Activated CD4-positive, alpha-beta T cell treated with anti-CD3 and anti-CD28 coated beads, Interleukin-2, amount 10 ng/mL, durations not matched to agents 24 days and 14 days (primary cell): ENCODE measurements around the gene POLE. TPM values are rescaled to one million over a fixed set of nuclear protein-coding genes. Genes with fewer than 3 reads are reported as not detected.

ENCODE experiments used
- DNase-seq: peaks from one replicate; pipeline ENCODE4 v3.0.0; 2022
- H3K27ac Mint-ChIP-seq: one replicate; pipeline ENCODE4 v1.8.0; 2022; ENCODE audit warnings: mild to moderate bottlenecking, mixed read lengths
- H3K27me3 Mint-ChIP-seq: one replicate; pipeline ENCODE4 v1.8.0; 2022; ENCODE audit warnings: mixed read lengths
- H3K36me3 Mint-ChIP-seq: one replicate; pipeline ENCODE4 v1.8.0; 2022; ENCODE audit warnings: low read depth, mild to moderate bottlenecking, mixed read lengths
- H3K4me1 Mint-ChIP-seq: one replicate; pipeline ENCODE4 v1.8.0; 2021; ENCODE audit warnings: mixed read lengths
- H3K4me3 Mint-ChIP-seq: one replicate; pipeline ENCODE4 v1.8.0; 2022; ENCODE audit warnings: mild to moderate bottlenecking, moderate library complexity, mixed read lengths
- H3K9me3 Mint-ChIP-seq: one replicate; pipeline ENCODE4 v1.8.0; 2021; ENCODE audit warnings: mixed read lengths
- intact Hi-C: fragments of 100-400 bp; cut with micrococcal nuclease; formaldehyde crosslinking; loops from one replicate; pipeline ENCODE4 v1.15.1; 2023
- total RNA-seq: library from RNA; stranded (reverse); gene quantifications from 2 replicates; pipeline ENCODE4 v1.2.3, GENCODE V29; 2022

POLE gene
- total RNA-seq, 1 donor from 2014 or later = 180 TPM

DNA sequence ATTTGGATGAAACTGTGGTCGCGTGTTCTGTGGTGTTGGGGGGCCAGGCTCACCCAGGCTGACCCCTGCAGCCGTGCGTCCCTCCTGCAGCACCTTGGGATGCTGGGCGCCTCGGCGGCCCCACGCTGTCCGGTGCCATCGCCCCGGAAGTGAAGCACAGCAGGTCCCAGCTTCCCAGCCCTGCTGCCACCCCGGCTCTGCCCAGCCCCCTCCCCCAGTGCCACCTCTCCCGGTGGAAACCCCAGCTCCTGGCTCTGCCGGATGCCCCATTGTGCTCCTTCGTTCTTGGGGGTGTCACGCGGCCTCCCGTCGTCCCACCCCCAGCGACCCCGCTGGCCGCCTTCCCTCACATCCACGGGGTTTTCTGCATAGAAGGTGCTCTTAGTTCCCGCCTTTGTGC is 102.0 kb downstream of the POLE start:
- H3K4me3 Mint-ChIP-seq = no peak overlapping the region
- no peaks in the 10 kb centered on the region for H3K4me1 Mint-ChIP-seq
- no peak for DNase-seq
- intact Hi-C loops = no loop called here
- H3K9me3 Mint-ChIP-seq = no peaks in the 10 kb centered on the region
- peaks cover 2% of the 10 kb centered on the region for H3K36me3 Mint-ChIP-seq
- H3K27me3 Mint-ChIP-seq = no peaks in the 10 kb centered on the region
- no peak overlapping the region for H3K27ac Mint-ChIP-seq

DNA sequence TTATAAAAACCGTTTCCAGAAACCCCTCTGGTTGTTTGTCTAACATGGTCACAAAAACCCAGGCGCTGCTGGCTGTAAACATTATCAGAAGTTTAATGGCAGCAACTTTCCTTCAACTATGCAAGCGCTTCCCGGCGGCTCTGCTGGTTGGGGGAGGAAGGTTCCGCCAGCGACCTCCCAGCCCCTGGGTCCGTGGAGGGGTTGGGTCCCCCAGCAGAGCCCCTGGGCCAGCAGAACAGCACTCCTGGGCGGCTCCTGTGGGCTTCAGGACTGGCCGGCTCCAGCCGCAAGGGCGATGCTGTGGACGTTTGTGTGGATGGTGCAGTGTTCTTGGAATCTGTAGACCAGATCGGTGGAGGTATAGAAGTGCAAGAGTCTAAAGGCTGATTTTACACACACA is 102.7 kb downstream of the POLE start:
- no peak for DNase-seq
- Mint-ChIP-seq H3K4me1 (no peaks in the 10 kb centered on the region), H3K36me3 (peaks cover 2% of the 10 kb centered on the region), H3K27ac (no peak overlapping the region), H3K27me3 (no peaks in the 10 kb centered on the region), H3K4me3 (no peak overlapping the region), H3K9me3 (no peaks in the 10 kb centered on the region)
- intact Hi-C loops = no loop called here

DNA sequence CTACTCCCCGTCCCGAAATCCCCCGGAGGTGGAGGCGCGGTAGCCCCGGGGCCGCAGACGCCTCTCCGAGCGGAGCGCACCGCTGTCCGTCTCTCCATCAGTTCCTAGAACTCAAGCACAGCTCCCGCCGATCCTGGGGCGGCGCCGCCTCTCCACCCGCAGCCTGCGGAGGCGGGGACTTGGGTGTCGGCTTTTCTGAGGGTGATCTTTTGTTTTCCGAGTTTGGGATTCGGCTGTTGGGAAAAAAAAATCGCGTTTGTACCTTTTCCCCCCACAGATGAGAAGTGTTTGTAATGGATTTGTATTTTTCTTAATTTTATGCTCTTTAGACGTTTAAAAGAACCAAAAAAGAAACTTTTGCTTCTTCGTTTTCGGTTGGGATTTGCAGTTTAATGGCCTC is 103.4 kb downstream of the POLE start:
- H3K27me3 Mint-ChIP-seq = no peaks in the 10 kb centered on the region
- H3K36me3 Mint-ChIP-seq = peaks cover 2% of the 10 kb centered on the region
- no peak overlapping the region for H3K4me3 Mint-ChIP-seq
- intact Hi-C loops = no loop called here
- no peaks in the 10 kb centered on the region for H3K4me1 Mint-ChIP-seq
- H3K27ac Mint-ChIP-seq = no peak overlapping the region
- no peaks in the 10 kb centered on the region for H3K9me3 Mint-ChIP-seq
- no peak for DNase-seq

DNA sequence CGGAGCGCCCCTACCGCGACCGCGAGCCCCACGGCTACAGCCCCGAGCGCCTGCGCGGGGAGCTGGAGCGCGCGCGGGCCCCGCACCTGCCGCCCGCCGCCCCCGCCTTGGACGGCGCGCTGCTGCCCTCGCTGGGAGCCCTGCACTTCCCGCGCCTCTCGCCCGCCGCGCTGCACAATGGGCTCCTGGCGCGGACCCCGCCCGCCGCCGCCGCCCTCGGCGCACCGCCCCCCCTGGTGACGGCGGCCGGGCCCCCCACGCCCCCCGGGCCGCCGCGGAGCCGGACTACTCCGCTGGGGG is 103.8 kb downstream of the POLE start:
- Mint-ChIP-seq H3K36me3 (peaks cover 4% of the 10 kb centered on the region), H3K27ac (no peak overlapping the region), H3K4me1 (no peaks in the 10 kb centered on the region), H3K27me3 (no peaks in the 10 kb centered on the region), H3K9me3 (no peaks in the 10 kb centered on the region), H3K4me3 (no peak overlapping the region)
- intact Hi-C loops = no loop called here
- DNase-seq = no peak

DNA sequence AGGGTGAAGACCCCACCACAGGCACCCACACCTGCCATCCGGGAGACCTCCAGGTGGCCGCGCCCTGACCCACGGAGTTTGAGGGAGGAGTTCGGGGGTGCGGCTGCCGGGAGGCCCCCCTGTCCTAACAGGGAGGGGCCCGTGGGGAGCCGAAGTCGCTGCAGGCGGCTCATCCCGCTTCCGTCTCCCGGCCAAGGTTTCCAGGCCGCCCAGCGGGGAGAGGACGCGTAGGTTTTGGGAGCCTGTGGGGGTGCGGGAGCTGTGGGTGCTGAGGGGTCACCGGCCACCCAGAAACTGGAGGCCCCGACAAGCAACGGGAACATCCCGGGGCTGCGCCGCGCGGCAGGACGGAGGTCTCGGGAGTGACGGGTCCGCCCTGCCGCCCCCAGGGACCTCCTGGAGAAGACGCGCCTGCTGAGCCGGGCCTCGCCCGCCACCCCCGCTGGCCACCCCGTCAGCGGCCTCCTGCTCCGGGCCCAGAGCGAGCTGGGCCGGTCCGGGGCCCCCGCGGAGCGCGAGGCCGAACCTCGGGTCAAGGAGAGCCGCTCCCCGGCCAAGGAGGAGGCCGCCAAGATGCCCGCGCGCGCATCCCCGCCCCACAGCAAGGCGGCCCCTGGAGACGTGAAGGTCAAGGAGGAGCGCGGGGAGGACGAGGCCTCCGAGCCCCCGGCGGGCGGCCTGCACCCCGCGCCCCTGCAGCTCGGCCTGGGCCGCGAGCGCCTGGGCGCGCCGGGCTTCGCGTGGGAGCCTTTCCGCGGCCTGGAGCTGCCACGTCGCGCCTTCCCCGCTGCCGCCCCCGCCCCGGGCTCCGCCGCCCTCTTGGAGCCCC is 104.3 kb downstream of the POLE start:
- Mint-ChIP-seq H3K27ac (no peak overlapping the region), H3K27me3 (no peaks in the 10 kb centered on the region), H3K9me3 (no peaks in the 10 kb centered on the region), H3K4me3 (no peak overlapping the region), H3K4me1 (no peaks in the 10 kb centered on the region), H3K36me3 (peaks cover 4% of the 10 kb centered on the region)
- intact Hi-C loops = no loop called here
- DNase-seq = no peak

DNA sequence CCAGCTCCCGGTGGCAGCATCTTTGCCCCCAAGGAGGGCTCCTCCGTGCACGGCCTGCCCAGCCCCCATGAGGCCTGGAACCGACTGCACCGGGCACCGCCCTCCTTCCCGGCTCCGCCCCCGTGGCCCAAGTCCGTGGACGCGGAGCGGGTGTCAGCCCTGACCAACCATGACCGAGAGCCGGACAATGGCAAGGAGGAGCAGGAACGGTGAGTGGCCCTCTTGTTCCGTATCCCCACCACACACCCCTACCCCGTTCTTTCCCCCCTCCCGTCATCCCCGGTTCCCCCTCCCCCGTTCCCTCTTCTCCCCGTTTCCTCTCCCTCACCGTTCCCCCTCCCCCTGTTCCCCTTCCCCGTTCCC is 105.1 kb downstream of the POLE start:
- H3K36me3 Mint-ChIP-seq = peaks cover 4% of the 10 kb centered on the region
- no peak overlapping the region for H3K4me3 Mint-ChIP-seq
- H3K27ac Mint-ChIP-seq = no peak overlapping the region
- intact Hi-C loops = no loop called here
- H3K9me3 Mint-ChIP-seq = no peaks in the 10 kb centered on the region
- no peaks in the 10 kb centered on the region for H3K4me1 Mint-ChIP-seq
- no peak for DNase-seq
- H3K27me3 Mint-ChIP-seq = no peaks in the 10 kb centered on the region

DNA sequence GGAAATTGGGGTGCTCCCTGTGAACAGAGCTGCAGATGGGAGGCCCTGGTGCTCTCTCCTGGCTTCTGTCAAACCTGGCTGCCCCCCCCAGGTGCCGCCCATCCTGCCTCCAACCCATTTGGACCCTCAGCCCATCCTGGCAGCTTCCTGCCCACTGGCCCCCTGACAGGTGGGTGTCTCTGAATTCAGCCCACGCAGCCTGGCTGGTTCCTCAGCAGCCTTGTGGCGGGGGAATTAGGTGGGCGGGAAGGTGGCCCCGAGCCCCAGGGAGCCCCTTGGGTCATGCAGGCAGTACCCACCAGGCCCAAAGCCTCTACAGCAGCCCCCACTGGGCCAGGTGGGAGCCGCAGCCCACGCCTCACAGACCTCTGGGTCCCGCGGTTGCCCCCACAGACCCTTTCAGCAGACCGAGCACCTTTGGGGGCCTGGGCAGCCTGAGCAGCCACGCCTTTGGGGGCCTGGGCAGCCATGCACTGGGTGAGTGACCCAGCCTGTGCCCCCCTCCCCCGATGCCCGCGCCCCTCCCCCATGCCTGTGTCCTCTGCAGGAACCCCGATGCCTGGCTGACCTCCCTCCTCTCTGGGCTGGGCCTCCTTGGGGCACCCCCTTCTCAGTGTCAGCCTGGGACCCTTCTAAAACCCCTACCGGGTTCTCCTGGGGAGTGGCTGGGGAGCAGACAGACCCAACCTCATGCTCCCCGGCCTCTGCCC is 105.6 kb downstream of the POLE start:
- DNase-seq = no peak
- Mint-ChIP-seq H3K4me3 (no peak overlapping the region), H3K36me3 (peaks cover 4% of the 10 kb centered on the region), H3K4me1 (no peaks in the 10 kb centered on the region), H3K27me3 (no peaks in the 10 kb centered on the region), H3K27ac (no peak overlapping the region), H3K9me3 (no peaks in the 10 kb centered on the region)
- intact Hi-C loops = no loop called here

DNA sequence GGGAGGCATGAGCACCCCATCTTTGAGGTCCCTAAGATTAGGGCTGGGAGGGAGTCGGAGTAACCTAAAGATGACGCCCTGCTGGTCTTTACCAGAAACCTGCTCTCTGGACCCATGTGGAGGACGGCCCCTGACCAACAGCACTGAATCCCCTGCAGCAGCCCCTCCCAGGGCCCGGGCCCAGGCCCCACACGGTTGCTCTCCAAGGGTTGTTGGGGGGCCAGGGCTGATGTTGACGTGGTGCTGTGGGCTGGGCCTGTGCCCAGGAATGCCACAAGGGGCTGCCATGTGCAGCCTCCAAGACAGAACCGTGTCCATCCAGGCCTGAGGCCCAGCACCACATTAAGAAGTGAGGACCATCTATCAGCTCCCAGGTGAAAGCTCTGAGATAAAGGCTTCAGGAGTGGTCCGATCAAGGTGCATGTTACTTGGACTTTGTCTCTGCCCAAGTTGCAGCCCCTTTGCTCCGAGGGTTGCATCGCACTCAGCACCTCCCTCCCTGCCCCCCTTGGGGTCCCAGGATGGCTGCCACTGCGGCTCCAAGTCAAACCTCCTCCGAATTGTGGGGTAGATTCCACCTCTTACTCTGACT is 106.3 kb downstream of the POLE start:
- intact Hi-C loops = no loop called here
- no peak overlapping the region for H3K27ac Mint-ChIP-seq
- peaks cover 5% of the 10 kb centered on the region for H3K36me3 Mint-ChIP-seq
- no peak overlapping the region for H3K4me3 Mint-ChIP-seq
- no peak for DNase-seq
- H3K4me1 Mint-ChIP-seq = no peaks in the 10 kb centered on the region
- H3K27me3 Mint-ChIP-seq = no peaks in the 10 kb centered on the region
- H3K9me3 Mint-ChIP-seq = no peaks in the 10 kb centered on the region

DNA sequence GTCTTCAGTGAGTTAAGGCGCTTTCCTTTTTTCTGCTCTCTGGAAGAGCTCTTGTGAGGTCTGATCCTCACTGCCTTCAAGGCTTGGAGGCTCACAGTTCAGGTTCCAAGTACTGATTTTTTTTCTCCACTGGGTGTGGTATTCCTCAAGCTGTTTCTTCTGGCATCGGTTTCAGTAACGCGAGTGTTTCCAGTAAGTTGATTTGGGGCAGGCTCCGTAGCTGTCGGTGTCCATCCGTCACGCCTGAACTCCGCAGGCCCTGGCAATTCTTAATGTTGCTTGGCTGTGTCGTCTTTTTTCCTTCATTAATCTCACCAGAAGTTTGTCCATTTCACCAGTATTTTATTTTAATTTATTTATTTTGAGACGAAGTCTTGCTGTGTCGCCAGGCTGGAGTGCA is 107.4 kb downstream of the POLE start:
- Mint-ChIP-seq H3K4me1 (no peaks in the 10 kb centered on the region), H3K9me3 (no peaks in the 10 kb centered on the region), H3K36me3 (peaks cover 6% of the 10 kb centered on the region), H3K27ac (no peak overlapping the region), H3K27me3 (no peaks in the 10 kb centered on the region), H3K4me3 (no peak overlapping the region)
- intact Hi-C loops = no loop called here
- no peak for DNase-seq

DNA sequence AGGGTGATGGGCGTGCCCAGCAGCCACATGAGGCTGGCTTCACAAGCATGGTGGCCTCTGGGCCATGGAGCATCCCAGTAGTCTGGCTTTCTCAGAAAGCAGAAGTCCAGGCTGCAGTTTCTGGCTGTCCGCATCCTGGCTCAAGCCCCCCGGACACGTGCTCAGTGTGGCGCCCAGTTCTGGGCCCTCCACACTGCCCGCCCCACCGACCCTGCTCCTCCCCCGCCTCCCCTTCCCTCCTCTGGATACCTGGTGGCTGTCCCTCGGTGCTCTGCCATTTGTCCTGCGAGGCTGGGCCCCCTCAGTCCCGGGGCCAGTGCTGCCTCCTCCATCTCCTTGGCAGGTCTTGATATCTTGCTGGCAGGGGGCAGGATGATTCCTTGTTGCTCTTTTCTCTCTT is 108.3 kb downstream of the POLE start:
- H3K36me3 Mint-ChIP-seq = peaks cover 6% of the 10 kb centered on the region
- no peaks in the 10 kb centered on the region for H3K27me3 Mint-ChIP-seq
- H3K4me1 Mint-ChIP-seq = no peaks in the 10 kb centered on the region
- intact Hi-C loops = no loop called here
- DNase-seq = no peak
- H3K4me3 Mint-ChIP-seq = no peak overlapping the region
- H3K9me3 Mint-ChIP-seq = no peaks in the 10 kb centered on the region
- no peak overlapping the region for H3K27ac Mint-ChIP-seq

DNA sequence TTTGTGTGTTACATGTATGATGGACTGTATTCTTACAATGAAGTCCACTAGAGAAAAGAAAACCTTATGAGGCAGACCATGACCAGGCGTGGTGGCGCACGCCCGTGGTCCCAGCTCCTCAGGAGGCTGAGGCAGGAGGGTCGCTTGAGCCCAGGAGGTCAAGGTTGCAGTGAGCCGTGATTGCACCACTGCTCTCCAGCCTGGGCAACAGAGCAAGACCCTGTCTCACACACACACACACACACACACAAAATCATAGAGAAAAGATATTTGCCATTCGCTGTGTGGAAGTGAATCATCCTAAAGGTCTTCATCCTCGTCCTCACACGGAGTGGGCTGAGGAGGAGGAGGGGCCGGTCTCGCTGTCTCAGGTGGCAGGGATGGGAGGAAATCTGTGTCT is 109.0 kb downstream of the POLE start:
- H3K36me3 Mint-ChIP-seq = peaks cover 5% of the 10 kb centered on the region
- DNase-seq = no peak
- no peaks in the 10 kb centered on the region for H3K27me3 Mint-ChIP-seq
- intact Hi-C loops = no loop called here
- H3K27ac Mint-ChIP-seq = no peak overlapping the region
- H3K4me3 Mint-ChIP-seq = no peak overlapping the region
- no peaks in the 10 kb centered on the region for H3K9me3 Mint-ChIP-seq
- H3K4me1 Mint-ChIP-seq = no peaks in the 10 kb centered on the region

DNA sequence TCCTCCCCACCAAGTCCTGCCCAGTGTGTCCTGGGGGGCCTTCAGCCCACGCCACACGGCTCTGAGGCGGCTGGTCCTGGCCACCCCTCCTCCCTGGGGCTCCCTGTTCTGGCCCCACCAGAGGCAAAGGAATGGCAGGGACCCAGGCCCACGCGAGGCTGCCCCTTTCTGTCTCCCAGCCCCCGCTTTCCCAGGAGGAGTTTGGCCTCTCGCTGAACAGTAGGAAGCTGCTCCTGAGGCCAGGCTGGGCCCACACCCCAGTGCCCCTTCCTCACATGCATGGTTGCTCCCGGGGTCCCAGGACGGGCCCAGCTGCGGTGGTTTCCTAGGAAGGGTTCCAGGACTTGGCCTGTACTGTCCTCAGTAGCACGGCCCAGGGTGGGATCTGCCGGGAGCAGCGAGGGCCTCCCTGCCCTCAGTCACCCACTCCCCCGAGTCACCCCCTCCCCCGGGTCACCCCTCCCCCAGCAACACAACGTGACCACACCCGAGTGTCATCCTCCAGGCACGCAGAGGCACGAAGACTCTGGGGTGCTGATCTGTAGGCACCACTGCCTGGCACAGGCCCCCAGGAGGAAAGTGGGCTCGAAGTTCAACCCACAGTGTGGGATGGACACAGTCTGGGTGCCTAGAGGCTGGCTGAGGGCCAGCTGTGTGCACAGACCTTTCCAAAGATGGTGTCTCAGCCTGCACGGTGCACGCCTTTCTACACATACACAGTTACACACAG is 109.8 kb downstream of the POLE start:
- Mint-ChIP-seq H3K27me3 (no peaks in the 10 kb centered on the region), H3K4me3 (no peak overlapping the region), H3K4me1 (no peaks in the 10 kb centered on the region), H3K36me3 (peaks cover 5% of the 10 kb centered on the region), H3K27ac (no peak overlapping the region), H3K9me3 (no peaks in the 10 kb centered on the region)
- DNase-seq = no peak
- intact Hi-C loops = no loop called here

DNA sequence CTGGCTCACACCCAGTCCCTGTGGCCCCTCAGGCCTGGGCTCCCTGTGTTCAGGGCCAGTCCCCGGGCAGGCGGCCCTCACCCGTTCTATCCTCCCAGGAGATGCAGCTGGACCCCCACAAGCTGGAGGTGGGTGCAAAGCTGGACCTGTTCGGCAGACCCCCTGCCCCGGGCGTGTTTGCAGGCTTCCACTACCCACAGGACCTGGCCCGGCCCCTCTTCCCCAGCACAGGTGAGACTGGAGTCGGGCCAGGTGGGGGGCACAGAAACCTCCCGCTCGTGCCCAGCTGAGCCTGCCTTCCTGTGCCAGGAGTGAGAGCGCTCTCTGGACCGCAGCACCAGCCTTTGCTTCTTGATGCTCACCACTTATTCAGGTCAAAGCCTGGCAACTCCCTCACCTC is 110.4 kb downstream of the POLE start:
- H3K9me3 Mint-ChIP-seq = no peaks in the 10 kb centered on the region
- H3K27ac Mint-ChIP-seq = no peak overlapping the region
- H3K4me3 Mint-ChIP-seq = no peak overlapping the region
- intact Hi-C loops = no loop called here
- H3K27me3 Mint-ChIP-seq = no peaks in the 10 kb centered on the region
- no peak for DNase-seq
- no peaks in the 10 kb centered on the region for H3K4me1 Mint-ChIP-seq
- H3K36me3 Mint-ChIP-seq = peaks cover 5% of the 10 kb centered on the region

DNA sequence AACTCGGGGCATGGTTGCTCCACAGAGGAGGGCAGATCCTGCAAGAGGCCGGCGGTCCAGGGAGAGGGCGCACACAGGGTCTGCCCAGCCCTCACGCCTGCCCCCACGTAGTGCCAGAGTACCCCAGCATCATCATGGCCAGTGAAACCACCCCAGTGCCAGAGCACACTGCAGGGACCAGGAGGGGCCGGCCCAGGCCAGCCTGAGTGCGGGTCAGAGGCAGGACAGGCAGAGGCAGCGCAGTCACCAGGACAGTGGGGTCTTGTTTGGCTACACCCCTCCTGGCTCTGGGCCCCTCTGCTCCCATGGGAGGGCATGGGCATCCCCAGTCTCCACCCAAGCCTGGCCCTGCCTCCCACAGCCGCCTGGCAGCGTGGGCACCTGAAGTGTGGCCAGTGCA is 111.5 kb downstream of the POLE start:
- H3K27me3 Mint-ChIP-seq = no peaks in the 10 kb centered on the region
- H3K9me3 Mint-ChIP-seq = no peaks in the 10 kb centered on the region
- no peaks in the 10 kb centered on the region for H3K4me1 Mint-ChIP-seq
- H3K27ac Mint-ChIP-seq = no peak overlapping the region
- intact Hi-C loops = no loop called here
- H3K4me3 Mint-ChIP-seq = no peak overlapping the region
- H3K36me3 Mint-ChIP-seq = peaks cover 5% of the 10 kb centered on the region
- no peak for DNase-seq
